NK-92 (cell line): ENCODE measurements around the gene COX6A2.
"Not testable (repeated sequence)": the region's sequence is repeated elsewhere in the genome, so short reads cannot be mapped to it uniquely, and the experiment has no call there.

Experiments
- DNase-seq: peaks from one replicate; lab custom pipeline; 2025; ENCODE audit not compliant: unreplicated experiment; lab: John Stamatoyannopoulos, UW

COX6A2 gene

DNA sequence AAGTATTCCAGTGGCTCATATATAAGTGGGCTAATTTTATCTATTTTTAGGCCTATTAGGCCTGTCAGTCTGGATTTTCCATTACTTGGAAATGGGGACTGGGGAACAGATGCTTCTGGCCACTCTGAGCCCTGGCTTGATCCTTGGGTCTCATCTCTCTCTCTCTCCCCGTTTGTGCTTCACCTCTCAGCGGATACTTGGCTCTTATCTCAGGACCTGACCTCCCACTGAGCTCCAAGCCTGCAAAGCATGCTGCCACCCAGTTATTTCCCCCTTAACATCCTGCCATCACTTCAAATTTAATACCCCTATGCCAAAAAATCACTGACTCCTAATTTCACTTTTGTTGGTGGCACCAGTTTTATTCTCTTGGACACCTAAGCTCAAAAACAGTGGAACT lies 10.3 kb upstream of the COX6A2 start:
- DNase-seq, result no peak

DNA sequence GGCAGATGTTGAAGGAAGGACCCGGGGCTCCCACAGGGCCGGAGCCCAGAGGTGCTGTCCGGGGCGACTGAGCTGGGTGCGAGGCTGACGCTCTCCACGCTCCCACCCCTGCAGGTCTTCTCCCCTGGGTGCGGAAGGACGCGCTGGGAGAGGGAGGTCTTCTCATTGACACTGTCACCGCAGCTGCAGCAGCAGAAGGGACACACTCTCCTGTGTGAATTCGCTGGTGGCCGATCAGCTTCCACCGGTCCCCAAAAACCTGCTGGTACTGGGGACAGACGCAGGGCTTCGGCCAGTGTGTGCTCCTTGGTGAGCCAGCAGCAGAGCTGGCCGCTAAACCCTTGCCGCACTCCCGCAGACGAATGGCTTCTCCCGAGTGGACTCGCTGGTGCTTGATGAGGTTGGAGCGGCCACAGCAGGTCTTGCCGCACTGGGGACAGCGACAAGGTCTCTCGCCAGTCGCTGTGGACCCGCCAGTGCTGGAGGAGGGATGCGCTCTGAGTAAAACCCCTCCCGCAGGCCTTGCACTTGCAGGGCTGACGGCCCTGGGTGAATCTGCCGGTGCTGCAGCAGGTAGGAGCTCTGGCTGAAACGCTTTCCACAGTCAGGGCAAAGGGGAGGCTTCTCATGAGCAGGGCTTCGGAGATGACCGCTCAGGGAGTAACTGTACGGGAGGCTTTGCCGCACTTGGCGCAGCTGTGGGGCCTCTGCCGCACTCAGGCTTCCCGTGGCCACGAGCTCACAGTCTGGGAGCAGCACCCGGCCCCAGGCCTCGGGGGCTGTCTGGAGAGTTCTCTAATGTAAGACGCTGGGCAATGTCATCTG lies 8.3 kb upstream of the COX6A2 start:
- no peak for DNase-seq

DNA sequence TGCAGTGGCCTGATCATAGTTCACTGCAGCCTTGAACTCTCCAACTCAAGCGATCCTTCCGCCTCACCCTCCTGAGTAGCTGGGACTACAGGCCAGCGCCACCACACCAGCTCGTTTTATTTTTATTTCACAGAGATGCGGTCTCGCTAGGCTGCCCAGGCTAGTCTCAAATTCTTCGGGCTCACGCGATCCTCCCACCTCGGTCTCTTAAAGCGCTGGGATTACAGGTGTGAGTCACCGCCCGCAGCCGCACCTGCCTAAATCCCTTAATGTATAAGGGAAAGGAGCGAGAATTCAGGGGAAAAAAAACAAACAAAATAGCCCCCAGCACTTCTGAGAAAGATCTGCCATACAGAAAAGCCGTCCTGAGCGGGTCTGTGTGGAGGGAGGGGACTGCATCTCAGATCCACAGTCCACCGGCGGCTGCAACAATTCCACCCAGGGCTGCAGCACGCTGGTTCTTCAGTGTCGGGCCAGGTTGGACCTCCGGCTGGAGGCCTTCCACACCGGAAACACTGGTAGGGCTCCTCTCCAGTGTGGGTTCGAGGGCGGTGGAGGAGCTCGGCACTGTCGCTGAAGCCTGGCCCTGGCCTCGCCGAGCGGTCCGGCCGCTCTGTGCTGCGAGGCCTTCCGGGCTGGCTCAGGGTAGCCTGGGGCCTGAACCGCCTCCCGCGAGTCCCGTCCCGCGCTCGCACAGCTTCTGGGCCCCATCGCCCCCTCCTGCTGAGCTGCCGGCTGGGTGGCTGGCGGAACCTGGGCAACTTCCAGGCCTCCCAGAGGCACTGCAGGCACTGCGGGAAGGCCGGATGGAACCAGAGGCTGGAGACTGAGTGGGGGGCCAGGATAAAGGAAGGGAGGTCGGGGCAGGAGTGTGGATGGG lies 7.4 kb upstream of the COX6A2 start:
- no peak for DNase-seq

DNA sequence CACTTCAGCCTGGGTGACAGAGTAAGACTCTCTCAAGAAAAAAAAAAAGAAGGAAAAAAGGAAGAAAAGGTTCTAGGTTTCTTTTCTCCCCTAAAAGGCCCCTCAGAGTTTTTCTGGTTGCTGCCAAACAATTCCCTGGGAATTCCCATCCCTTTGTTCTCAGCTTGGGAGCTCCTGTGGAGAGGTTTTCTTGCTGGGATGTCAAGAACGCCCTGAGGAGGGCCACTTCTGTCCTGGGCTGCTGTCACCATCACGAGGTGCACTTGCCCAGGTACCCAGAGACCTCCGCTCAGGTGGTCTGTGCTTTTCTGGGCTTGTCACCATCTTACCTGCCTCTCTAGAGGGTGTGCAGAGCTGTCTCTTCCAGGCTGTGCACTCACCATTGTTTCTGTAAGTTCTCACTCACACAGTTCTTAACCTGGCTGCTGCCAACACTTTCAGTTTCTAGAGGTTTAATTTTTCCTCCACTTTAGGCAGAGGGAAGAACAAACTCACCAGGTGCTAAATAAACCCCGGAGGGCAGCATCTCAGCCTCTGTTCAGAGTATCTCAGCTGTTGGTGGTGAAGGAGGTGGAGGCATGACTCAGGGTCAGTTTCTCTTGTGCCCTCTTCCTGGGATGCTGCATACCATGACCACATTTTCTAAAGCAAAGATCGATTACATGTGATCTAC lies 2.4 kb upstream of the COX6A2 start:
- DNase-seq, result no peak

DNA sequence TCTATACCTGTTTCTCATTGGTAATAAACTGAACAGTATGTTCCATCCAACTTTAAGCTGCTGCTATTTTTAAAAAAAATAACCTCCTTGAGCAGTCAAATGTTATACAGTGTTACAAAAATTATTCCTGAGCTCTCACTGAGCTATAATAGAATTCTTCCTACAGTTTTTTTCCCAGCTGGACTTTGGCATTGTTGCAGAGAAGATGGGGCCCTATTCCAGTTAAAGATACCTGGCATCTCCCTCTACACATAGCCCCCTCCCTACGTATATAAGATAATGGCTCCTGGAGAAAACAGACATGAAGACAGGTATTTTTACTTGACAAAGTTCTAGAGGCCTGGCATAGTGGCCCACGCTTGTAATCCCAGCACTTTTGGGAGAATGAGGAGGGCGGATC lies 1.6 kb upstream of the COX6A2 start:
- no peak for DNase-seq

DNA sequence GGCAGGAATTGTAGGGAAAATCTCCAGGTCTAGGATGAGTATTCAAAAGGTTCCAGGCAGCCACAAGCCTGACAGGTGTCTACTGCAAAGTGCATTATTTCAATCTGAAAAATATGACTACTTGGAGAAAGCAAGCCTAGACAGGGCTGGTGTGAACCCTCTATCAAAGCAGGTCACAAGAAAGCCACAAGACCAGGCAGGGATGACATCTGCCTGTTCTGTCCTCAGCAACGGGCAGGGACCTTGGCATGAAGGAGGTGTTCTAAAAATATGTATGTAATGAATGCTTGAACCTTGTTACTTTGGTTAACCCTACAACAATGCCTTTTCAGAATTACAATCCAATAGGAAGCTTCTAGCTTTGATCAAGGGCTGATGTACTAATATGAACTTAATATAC lies 1.2 kb upstream of the COX6A2 start:
- DNase-seq, result no peak

DNA sequence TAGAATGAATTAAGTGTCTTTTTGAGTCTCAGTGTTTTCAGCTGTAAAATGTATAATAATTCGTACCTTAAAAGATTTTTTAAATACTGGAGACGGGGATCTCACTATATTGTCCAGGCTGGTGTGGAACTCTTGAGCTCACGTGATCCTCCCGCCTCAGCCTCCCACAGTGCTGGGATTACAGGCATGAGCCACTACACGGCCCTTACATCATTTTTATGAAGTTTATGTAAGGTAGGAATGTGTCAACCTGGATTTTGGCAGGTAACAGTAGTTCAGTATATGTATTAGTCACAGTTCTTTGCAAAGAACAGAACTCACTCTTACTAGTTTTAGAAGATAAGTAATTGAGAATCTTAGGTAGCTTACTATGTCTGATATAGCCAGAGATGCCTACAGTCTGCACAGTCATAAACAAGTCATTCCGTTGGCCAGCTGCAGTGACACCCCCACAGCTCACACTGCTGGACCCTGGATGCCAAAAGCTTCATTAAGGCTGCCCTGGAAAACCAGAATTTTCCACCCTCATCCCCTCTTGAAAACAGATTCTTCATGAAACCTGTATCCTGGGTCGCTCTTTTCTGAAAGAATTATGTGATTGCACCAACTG lies 583 bp upstream of the COX6A2 start:
- DNase-seq, result no peak

DNA sequence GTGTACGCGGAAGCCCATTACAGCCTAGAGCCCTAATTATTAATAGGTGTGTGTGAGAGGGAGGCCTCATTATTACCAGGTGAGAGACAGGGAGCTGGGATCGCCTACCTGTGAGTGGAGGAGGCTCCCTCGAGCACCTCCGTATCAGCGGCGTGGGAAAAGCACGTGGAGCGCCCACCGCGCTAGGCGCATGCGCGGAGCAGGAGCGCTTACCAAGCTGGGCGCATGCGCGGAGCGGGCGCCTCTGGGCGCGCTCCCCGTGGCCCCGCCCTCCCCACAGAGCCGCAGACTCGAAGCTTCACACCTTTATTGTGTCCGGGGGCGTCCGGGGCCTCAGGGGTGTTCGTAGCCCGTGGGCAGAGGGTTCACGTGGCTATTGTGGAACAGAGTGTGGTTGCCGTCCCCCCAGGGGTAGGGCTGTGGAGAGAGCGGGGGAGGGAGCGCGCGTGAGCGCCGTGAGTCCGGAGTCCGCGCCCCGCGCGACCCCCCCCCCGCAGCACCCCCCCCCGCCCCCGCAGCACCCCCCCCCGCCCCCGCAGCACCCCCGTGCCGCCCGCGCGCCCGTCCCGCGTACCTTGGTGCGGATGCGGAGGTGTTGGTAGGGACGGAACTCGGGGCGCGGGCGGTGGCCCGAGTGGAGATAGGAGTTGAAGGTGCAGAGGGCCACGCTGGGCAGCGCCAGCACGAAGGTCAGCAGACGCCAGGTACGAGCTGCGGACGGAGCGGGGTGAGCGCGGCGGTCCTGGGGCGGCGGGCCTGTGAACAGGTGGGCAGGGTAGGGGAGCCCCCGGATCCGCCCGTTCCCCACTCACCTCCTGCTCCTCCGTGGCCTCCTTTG lies 500 bp downstream of the COX6A2 start:
- DNase-seq, result no peak

DNA sequence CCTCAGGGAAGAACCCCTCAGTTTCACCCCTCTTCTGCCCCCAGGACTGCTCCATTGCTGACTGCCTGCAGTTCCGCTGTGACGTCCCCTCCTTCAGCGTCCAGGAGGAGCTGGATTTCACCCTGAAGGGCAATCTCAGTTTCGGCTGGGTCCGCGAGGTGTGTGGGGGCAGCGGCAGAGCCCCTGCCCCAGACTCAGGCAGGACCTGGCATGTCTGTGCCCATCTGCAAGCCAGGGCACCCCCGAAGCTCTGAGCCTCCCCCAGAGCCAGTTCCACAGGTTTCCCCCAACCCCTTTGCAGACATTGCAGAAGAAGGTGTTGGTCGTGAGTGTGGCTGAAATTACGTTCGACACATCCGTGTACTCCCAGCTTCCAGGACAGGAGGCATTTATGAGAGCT lies 4.4 kb downstream of the COX6A2 start:
- no peak for DNase-seq

DNA sequence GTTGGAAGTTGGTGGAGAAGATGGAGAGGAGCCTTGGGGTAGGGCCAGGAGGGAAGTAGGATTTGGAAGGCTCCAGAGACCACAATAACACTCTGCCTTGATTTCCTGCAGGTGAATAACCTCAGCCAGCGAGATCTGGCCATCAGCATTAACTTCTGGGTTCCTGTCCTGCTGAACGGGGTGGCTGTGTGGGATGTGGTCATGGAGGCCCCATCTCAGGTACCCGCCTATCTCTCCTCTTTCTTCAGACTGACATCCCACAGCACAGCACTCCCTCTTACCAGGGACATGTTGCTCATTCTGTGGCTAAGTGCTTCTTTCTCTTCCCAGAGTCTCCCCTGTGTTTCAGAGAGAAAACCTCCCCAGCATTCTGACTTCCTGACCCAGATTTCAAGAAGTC lies 4.9 kb downstream of the COX6A2 start:
- DNase-seq, result no peak

DNA sequence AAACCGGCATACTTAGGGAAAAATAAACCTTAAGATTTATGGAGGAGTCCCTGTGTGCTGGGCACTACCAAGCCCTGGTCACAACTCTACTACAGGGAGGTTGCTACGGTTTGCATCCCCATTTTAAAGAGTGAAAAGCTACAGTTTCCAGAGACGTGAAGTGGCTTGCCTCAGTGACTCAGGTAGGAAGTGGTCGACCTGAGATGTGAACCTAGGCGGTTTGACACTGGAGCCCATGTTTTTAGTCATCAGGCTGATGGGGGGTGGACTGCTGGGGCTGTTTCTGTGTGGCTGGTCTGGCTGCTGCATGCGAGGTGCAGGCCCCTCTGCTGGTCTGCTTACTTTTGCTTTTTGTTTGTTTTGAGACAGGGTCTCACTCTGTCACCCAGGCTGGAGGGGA lies 6.6 kb downstream of the COX6A2 start:
- DNase-seq, result no peak

DNA sequence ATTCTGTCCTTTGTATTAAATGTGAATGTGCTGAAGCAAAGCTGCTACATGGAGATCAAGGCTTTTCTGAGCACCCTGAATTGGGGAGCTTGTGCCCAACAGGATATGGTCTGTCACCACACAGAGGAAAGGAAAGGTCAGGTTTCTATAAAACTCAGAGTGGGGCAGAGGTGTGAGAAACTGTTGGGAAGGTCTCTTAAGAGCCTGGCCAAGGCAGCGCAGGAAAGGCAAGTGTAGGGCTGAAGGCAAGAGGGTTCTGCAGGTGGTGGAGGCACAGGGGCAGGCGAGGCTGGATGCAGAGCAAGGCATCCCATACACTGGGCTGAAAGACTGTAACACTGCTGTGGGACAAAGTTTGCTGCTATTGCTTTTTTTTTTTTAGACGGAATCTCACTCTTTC lies 8.1 kb downstream of the COX6A2 start:
- DNase-seq, result no peak

DNA sequence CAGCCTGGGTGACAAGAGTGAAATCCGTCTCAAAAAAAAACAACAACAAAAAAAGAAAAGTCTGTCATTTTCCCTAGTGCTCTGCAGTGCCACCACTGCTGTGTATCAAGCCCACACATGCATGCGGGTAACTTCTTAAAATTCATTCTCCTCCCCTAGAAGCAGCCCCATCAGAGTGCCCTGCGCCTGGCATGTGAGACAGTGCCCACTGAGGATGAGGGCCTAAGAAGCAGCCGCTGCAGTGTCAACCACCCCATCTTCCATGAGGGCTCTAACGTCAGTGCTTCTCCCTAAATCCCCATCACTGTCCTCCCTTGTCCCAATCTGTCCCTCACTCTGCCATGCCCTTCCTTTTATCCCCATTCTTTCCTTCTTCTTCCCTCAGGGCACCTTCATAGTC lies 10.2 kb downstream of the COX6A2 start:
- no peak for DNase-seq

DNA sequence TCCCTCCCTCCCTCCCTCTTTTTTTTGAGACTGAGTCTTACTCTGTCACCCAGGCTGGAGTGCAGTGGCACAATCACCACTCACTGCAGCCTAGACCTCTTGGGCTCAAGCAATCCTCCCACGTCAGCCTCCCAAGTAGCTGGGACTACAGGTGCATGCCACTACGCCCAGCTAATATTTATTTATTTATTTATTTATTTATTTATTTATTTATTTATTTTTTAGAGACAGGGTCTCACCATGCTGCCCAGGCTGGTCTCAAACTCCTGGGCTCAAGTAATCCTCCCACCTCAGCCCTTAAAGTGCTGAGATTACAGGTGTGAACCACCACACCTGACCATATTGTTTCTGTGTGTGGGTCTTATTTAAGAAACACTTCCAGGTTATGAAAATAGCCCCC lies 11.1 kb downstream of the COX6A2 start:
- not testable (repeated sequence) for DNase-seq

DNA sequence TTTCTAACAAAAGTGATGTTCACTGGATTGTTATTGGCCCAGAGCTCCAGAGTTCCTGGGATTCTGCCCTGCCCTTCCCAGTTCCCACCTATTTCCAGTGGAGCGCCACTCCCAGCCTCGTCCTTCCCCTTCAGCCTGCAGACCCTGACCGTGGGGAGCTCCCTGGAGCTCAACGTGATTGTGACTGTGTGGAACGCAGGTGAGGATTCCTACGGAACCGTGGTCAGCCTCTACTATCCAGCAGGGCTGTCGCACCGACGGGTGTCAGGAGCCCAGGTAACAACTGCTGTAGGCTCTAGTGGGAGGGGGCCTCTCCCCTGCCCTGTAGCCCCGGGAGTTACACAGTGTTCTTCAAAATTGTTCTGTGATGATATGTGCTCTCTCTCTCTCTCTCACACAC lies 11.8 kb downstream of the COX6A2 start:
- DNase-seq, result no peak

DNA sequence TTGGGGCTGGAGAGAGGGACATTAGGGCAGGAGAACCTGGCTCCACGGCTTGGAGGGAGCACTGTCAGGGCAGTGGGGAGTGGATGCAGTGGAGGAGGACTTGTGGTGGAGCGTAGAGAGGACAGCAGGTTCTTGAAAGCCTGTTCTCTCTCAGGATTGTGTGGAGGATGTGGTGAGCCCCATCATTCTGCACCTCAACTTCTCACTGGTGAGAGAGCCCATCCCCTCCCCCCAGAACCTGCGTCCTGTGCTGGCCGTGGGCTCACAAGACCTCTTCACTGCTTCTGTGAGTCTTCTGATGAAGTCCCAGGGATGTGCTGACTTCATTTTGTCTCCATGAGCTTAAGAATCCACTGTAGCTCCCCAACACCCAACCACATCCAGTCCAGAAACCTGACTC lies 13.5 kb downstream of the COX6A2 start:
- no peak for DNase-seq

DNA sequence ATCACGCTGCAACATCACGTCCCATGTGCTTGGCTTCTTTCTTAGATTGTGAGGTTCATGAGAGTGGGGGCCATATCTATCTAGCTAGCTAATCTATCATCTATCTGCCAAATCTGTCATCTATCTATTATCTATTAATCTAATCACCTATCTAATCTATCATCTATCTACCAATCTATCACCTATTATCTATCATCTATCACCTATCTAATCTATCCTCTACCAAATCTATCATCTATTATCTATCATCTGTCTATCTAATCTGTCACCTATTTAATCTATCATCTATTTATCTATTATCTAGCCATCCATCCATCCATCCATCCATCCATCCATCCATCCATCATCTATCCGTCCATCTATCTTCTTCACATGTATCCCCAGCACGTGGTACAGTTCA lies 14.2 kb downstream of the COX6A2 start:
- no peak for DNase-seq

DNA sequence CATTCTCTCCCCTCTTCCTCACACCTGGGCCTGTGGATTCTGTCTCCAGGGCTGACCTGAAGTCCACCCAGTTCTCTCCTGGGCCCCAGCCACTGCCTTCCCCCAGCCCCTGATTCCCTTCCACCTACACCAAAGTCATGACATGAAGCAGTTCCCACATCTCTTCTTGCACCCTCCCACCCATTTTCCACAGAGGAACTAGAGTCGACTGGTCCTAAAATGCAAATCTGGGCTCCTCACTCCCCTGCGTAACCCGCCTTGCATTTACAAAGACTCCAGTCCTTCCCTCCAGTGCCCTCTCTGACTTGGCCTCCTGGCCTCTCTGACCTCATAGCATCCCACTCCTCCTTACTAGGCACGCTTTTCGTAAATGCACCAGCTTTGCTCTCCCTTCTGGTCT lies 14.8 kb downstream of the COX6A2 start:
- DNase-seq, result no peak

DNA sequence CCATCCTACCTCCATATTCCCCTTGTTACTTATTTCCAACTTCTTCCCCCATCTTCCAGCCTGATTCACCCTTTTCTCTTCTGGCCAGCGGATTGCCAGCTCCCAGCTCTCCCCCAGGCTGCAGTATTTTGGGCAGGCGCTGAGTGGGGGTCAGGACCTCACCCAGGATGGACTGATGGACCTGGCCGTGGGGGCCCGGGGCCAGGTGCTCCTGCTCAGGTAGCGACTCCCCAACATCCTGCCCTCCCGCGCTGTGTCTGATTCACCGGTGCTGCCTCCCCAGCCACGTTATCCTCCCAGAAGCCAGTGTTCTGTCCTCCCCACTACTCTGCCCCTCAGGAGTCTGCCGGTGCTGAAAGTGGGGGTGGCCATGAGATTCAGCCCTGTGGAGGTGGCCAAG lies 15.4 kb downstream of the COX6A2 start:
- no peak for DNase-seq

DNA sequence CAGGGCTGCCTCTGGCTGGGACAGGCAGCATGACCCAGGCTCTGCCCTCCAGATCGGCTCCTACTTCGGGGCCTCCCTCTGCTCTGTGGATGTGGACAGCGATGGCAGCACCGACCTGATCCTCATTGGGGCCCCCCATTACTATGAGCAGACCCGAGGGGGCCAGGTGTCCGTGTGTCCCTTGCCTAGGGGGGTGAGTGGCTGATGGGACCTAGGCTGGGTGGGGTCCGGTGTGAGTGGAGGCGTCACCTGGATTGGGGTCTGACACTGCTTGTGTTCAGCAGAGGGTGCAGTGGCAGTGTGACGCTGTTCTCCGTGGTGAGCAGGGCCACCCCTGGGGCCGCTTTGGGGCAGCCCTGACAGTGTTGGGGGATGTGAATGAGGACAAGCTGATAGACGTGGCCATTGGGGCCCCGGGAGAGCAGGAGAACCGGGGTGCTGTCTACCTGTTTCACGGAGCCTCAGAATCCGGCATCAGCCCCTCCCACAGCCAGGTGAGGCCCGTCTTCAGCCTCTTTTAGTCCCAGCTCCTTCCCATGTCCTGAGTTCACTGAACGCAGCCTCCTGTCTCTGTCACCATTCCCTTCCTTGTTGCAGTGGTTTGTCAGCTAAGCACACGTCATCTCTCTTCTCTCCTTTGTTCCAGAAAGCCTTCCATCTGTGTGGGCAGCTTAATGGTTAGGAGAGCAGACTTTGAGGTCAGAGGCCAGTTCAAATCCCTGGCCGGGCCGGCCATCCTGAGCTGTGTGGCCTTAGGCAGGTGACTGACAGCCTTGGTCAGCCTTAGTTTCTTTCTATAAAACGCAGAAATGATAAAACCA lies 16.9 kb downstream of the COX6A2 start:
- DNase-seq, result no peak
